NCI-H2227 (cell line): Measurements from ENCODE around the gene ITPRID2.

Source experiments
- DNase-seq: peaks from one replicate; lab custom pipeline; 2025; ENCODE audit not compliant: unreplicated experiment; lab: John Stamatoyannopoulos, UW

The ITPRID2 gene

DNA sequence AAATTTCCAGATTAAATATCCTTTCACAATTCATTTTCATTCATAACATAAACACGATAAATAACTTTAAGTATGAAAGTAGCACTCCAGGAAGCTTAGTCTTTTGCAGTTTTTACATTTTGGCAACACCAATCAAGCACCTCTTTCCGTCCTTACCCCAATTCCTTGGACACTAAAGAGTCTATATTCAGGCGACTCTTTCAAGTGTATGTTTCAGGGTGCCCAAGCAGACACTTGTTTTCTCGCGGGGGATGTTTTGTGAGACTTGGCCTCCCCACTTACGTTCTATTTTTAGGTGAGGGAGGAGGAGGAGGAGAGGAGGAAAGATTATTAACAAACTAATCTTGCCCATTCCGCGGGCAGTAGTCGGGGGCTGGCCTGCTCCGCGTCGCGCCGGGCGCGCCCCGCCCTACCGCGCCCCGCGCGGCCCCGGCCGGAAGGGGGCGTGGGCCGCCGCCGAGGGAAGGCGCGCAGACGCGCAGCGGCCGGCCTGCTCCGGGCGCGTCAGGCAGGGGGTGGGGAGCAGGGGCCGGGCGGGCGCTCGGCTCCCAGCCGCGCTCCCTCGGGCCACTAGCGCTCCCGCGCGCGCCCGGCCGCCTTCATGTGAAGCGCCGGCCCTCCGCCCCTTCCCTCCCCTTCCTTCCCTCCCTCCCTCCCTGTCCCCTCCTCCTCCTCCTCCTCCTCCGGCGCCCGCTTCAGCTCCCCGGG is at the start of gene ITPRID2:
ITPRID2 (plus strand) TSS at position 473 of the 708 bp plus-strand sequence. CDS start 337 bp downstream, outside the sequence.
- peak; percentile 93 for DNase-seq

DNA sequence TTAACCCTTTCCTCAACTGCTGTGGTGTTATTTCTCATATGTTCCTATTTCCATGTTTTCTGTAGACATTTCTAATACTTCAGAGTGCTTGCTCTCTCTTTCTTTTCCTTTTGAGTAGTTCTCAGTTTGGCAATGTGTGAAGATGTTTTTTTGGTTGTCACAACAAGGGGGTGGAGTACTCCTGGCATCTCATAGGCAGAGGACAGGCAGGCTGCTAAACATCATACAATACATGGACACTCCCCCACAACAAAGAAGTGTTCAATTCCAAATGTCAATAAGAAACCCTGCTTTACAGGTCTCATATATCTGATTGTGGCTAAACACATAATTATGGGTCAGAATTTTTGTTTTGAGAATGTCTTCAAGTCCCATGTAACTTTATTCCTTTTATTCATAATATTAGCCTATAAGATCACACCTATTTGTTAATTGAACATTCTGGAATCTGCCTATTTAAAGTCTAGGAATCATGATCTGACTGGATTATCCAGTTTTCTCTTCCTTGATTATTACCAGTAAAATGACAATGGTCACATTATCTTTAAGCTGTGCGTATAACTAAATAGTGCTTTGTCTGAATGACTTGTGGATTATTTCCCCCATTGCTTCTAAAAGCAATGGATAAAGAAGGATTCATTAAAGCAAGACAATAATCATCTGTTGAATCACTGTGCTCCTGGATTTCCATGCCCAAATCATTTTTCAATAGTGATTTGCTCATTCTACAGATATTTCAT is 46.8 kb upstream of the ITPRID2 start:
- no peak for DNase-seq

DNA sequence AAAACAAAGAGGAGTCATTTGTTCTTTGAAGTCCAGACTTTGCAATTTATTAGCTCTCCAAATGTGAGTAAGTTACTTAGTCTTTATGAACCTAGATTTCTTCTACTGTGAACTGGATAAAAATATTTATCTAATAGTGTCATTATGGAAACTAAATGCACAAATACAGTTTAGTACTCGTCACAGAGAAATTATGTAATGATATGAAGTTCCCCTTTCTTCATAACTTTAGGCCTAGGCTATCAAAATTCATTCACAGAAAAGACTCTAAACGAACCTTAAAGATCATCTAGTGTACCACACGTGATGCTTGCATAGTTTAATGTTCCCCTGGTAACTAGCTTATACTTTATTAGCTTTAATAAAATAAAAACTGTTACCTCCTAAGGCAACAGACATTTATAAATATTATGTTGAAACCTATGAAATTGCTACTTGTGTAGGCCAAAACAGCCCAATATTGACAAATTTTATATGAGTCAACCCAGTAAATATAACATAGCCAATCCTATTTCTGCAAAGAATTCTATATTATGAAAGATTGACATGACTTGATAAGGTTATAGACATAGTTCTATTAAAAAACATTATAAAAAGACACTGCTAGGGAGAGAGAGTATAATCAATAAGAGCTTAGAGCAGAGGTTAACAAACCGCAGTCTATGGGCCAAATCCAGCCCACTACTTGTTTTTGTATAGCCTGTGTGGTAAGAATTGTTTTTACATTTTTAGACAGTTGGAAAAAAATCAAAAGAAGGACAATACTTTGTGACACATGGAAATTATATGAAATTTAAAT is 44.9 kb upstream of the ITPRID2 start:
- no peak for DNase-seq

DNA sequence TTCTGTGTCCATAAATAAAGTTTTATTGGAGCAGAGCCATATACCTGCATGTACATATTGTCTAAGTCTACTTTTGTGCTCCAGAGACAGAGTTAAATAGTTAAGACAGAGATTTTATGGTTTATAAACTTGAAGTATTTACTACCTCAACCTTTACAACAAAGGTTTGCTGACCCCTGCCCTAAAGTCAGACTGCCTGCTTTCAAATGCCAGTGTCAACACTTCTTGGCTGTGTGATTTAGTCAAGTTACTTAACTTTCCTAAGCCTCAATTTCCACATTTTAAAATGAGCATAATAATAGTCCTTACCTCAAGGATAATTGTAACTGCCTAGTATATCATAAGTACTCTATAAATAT is 44.4 kb upstream of the ITPRID2 start:
- peak; percentile 15 for DNase-seq

DNA sequence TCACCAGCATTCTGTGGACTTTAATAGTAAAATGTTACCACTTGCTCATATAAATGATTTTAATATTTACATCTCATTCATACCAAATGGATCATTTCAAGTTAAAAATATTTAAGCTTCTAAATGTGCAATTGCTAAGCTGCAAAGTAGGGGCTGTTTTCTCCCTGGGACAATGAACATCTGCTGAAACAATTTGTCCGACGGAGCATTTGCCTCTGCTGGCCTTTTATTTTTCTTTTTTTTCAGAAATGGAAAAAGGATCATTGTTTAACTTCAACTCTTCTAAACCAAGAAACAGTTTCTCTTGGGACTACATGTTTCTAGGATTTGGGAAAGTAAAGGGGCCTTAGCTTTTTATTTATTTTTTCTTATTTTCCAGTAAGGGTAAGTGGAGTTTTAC is 43.8 kb upstream of the ITPRID2 start:
- no peak for DNase-seq

DNA sequence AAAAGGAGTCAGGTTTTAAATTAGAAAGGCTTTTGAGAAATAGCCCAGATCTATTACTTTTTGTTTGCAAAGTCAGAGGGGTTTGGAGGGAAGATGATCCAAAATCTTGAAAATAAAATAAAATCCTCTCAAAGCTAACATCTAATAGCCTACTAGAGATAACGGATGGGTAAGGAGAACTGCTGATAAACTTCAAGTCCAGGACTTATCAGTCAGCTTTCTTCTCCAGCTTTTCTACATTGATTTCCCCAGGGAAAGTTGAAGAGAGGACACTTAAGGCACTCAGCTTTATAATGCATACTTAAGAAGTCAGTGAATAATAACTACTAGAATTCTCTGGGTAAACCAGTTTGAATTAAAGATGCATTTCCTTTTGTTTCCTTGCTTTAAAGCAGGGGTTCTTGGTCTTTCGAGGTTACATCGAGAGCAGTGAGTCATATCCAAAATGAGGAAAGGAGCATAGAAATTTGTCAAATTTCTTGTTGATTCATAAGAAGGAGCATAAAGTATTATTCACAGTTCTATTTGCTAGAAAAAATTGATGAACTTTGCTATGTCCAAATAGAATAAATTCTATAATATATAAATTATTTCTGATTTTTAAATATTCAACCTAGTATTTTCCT is 43.2 kb upstream of the ITPRID2 start:
- DNase-seq = no peak

DNA sequence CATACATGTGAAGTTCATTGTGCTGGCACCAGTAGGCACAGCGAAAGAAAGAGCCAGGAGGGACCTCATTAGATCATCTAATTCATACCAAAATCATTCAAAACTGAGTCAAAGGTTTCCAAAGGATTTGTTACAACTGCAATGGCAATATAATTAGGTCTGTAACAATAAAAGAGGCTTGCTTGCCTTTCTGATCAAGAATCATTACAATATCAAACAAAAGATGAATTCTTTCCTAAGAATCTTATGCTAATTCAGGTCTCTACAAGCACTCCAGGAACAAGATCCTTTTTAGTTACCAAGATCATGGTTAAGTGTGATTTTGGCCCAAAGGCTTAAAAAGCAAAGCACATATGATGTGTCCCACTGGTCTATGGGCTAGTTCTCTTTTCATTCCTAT is 41.9 kb upstream of the ITPRID2 start:
- DNase-seq = no peak

DNA sequence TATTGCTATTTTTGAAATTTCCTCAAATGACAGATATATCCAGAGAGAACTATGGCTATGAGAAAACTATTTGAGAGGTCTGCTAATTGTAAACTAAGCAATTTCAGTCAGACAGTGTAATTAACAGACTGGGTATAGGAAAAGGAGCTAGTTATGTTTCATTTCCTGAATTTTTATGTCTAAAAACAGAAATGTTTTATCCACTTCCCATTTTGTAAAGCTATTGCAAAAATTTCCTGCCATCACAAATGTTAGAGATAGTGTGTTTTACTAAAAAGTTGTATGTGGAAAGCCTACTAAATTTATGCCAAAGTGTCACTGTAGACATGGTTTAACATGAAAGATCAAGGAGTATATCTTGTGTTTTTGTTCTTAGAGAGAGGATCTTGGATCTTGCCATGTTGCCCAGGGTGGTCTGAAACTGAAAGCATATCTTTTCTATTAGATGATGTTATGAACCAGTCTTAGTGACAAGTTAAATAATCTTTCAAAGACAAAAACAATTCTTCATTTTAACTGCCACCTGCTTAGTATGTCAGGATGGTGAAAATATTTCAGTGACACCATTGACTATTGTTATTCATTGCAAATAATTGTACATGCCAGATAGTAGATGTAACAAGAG is 40.5 kb upstream of the ITPRID2 start:
- no peak for DNase-seq

DNA sequence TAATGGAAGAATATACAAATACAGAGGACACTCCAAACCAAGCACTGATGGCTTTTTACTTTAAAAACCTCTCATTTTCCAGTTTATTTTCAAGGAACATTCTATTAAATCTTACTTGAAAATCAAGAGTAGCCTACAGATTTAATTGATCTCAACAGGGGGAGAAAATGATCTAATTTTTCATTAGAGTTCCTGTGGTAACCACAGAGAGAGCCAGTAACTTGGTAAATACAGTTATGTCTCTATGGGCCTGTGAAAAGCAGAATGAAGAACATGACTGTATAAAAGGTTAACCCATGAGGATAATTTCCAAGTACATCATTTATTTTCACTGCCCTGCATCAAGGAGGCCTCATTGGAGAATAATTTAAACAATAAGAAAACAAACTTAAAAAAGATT is 39.8 kb upstream of the ITPRID2 start:
- DNase-seq = no peak

DNA sequence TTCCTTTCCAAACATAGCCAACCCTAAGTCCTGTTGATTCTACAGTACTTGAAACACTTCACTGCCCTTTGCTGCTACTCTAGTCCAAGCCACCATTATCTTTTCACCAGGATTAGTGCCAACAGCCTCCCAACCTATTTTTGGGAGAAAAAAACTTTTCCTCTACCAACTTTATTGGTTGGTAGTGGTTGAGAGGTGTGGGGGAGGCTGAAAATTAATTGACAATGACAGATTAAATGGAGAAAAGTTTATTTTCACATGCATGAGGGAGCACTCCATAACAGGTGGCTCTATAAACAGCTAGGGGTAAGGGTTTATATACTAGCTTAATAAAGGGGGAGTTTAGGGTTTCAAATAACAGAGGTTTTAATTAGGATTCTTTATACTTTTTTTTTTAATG is 37.8 kb upstream of the ITPRID2 start:
- no peak for DNase-seq

DNA sequence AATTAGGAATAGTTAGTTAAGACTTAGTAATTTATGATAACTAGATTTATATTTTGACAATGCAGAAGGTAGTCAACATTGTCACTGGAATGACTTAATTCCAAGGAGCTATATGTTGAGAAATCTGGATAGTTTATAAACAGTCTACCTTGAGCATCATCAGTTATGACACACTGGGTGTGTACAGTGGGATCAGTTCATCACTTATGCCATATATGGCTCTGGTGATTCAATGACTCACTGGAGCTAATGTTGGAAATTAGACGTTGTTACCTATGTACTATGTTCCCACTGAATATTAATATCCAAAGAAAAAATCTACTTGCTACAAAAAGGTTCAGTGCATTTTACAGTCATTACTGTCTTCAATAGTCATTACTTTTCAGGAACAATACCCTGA is 34.0 kb upstream of the ITPRID2 start:
- no peak for DNase-seq

DNA sequence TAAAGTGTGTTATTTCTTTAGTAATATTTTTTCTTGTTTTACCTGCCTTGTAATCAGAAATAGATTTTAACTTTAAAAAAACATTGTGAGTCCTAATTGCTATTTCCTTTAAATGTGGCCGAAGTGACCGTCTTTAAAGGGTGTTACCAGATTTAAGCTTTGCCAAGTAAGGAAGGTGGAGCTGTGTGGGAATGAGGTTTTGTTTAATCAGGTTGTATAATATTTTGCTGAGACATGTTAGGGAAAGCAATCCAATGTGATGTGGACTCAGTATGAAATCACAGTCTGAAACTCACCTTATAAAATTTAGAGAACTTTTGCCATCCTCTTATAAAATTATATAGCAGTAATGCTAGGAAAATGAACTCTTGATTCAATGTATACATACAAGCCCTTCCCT is 32.9 kb upstream of the ITPRID2 start:
- no peak for DNase-seq

DNA sequence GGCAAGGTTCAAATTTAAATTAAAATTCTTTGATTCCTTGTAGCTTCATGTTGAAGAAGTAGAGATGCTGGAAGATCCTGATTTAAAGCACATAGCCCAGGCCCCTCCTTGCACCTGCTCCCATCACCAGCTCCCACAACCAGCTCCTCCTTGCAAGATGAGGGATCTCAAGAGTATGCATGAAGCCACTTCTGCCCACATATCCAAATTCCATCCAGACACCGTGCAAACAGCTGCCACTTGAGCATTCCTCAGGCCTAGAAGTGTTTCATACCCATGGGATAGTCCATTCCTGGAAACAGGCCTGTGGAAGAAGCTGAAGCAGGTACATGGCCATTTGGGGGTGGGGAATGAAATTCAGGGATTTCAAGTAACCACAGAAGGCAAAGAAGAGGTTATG is 32.4 kb upstream of the ITPRID2 start:
- no peak for DNase-seq

DNA sequence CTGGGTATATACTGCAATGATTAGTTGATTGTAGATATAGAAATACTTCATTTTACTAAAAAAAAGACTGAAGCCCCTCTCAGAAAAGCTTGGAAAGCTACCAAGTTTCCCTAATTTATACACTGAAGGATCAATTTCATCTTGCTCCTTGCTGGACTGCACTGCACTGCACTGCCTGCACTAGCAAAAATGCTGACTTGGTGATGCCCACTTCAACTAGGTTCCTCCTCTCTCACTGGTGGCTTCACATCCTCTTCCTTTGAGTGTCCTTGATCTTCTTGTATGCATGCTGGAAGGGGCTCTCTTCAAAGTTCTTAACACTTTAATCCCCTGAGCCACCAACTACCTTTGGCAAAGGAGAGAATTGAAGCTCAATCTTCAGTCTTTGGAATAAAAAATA is 31.7 kb upstream of the ITPRID2 start:
- DNase-seq = no peak

DNA sequence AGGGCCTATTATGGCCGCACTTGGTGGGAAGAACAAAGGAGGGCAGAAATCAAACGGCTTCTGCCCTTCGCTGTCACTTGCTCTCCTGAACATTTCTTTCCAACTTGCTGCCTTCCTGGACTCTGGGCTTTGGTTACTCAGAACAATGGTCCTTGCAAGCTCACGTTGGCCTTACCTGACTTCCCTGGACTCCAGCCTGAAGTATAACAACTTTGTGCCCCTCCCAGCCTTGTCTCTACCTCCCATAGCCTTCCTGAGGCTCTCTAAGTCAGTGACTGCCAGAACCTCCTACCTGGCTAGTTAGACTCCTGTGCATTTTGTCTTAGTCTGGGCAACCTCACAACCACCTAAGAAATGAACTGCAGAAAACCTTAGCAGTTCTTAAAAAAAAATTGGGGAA is 30.2 kb upstream of the ITPRID2 start:
- DNase-seq = no peak

DNA sequence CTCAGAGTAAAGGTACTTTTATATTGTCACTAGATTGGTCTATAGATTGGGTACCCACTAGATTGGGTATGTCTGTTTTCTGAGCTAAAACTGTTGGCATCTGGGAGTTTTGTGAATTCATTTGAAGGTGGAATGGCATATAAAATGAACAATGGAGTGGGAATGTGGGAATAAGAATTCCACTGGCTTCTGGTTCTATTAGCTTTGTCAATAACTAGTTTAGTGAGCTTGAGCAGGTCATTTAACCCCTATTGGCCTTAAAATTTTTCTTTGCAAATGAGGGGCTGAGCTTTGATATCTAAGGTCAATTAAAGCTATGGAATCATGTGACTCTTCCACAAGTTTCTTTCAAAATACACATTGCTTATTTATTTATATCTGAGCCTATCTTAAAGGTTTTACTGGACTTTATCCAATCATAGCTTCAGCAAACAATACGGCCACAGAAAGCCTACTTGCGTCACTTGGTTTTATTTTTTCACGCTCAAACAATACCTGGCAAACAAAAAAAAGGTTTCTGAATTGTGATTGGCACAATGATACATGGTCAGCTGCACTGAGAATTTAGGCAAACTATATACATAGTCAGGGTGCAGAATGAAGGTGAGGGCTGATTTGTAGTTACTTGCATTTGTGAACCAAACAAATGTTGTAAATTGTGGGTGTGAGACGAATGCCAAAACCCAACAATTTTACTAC is 28.8 kb upstream of the ITPRID2 start:
- DNase-seq = no peak

DNA sequence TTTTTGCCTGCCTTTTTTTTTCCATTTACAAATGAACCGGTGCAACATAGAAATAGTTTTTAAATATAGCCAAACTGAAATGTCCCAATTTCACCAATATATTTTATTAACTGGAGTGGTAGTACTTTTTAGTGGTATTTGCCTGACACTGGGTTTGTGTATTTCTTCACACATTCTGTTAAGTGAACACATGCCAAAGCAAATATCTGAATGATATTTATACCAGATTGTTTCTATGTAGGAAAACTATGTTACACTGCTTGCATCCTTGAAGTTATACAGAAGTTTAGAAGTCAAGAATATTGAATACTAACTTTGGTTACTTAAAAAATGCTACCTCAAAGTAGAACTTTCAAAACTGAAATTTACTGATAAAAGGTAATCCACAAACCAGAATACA is 19.4 kb upstream of the ITPRID2 start:
- DNase-seq = no peak

DNA sequence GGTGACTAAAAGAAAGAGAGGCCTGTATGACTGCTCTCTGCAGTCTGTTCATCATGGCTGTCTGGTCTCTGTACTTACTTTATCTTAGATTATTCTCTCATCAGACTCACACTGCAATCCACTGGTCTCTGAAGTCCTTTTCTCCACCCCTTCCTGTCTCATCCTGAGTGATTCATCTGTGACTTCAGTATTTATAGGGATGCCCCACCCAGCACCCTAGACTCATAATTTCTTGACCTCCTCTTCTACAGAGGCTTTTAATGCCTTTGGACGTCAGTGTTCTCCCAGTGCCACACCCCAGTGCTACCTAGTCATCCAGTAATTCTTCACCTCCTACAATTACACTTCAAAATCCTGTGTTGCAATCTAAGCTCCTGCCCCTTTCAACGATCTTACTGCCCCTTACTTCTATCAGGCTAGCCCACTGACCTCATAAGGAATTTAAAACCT is 14.9 kb upstream of the ITPRID2 start:
- DNase-seq = no peak

DNA sequence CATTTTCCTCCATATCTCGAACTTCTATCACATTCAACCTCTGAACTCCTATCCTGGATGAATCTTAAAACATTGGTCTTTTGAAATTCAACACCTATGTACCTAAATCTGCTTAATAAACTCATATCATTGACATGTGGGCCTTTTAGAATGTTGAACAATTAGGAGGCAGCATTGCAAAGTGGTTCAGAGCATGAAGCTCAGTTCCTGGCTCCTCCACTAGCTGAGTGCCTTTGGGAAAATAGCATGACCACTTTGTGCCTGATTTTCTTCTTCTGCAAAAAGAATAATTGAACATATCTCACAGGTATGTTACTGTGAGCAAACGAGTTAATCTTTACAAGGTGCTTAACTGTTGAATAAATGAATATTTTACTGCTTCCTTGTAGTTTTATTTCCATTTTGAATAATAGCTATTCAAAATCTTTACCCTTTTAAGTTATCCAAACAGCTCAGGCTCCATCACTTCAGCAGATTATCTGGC is 14.3 kb upstream of the ITPRID2 start:
- DNase-seq = no peak

DNA sequence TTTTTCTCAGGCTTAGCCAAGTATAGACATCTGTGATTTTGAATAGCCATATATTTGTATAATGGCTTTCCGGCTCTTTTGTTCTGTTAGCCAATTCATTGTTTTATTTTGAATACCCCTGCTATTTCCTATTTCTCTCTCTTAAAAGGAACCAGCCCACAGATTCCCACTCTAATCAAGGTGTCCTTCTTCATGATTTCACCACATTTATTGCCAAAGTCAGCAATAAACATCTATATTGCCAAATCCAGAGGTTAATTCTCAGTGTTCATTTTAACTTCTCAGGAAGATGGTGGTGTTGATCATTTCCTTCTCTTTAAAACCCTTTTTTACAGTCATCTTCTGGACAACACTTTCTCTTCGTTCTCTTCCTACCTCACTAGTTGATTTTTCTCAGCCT is 13.1 kb upstream of the ITPRID2 start:
- no peak for DNase-seq
